Fibroblast of pulmonary artery (primary cell): ENCODE results near the gene CLDN5.

ENCODE experiments used
- DNase-seq: peaks from one replicate; pipeline ENCODE4 v3.0.0-alpha.2; 2010; ENCODE audit warnings: low read depth
- H3K4me3 ChIP-seq: replicated peaks from 2 replicates; pipeline ENCODE4 v1.5.1; 2011; ENCODE audit warnings: low read depth, mild to moderate bottlenecking, control low read depth, low read length, moderate library complexity
- TF ChIP-seq, protein P1 (sequence below): IDR thresholded peaks from 2 replicates; pipeline ENCODE4 v1.5.1; 2011; ENCODE audit warnings: mild to moderate bottlenecking, control low read depth, low read length, inconsistent platforms; ENCODE audit errors: missing control alignments

Gene CLDN5

DNA sequence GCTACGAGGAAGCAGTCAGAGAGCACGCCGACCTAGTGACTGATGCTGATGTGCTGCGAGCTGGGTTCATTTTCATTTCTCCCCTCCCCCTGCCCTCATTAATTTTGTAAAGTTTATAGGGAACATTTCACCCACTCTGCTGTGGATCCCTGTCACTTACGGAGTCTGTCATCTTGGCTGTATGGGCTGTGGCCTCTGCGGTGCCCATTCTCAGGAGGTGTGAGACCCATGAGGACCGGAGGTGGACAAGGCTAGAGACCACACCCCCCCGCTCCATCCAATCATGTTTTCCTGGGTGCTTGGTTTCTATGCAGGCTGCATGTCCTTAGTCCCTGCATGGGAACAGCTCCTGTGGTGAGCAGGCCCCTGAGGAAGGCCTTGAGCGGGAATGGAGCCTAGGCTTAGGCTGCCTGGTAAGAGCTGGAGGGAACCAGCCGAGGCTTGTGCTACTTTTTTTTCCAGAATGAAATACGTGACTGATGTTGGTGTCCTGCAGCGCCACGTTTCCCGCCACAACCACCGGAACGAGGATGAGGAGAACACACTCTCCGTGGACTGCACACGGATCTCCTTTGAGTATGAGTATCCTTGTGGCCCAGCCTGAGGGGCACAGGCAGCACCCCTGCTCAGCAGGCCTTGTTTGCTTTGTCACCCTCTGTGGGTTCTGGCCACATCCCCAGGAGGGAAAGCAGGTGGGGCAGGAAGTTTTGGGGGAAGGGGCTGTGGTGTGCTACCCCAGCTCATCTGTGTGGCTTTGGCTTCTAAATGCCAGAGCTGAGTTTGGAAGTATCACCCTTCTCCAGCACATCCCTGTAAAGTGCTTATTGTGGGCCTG lies 19.1 kb downstream of the CLDN5 start:
- TF ChIP-seq, protein P1, sequence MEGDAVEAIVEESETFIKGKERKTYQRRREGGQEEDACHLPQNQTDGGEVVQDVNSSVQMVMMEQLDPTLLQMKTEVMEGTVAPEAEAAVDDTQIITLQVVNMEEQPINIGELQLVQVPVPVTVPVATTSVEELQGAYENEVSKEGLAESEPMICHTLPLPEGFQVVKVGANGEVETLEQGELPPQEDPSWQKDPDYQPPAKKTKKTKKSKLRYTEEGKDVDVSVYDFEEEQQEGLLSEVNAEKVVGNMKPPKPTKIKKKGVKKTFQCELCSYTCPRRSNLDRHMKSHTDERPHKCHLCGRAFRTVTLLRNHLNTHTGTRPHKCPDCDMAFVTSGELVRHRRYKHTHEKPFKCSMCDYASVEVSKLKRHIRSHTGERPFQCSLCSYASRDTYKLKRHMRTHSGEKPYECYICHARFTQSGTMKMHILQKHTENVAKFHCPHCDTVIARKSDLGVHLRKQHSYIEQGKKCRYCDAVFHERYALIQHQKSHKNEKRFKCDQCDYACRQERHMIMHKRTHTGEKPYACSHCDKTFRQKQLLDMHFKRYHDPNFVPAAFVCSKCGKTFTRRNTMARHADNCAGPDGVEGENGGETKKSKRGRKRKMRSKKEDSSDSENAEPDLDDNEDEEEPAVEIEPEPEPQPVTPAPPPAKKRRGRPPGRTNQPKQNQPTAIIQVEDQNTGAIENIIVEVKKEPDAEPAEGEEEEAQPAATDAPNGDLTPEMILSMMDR = no peak
- DNase-seq = no peak
- H3K4me3 ChIP-seq = no peak overlapping the region

DNA sequence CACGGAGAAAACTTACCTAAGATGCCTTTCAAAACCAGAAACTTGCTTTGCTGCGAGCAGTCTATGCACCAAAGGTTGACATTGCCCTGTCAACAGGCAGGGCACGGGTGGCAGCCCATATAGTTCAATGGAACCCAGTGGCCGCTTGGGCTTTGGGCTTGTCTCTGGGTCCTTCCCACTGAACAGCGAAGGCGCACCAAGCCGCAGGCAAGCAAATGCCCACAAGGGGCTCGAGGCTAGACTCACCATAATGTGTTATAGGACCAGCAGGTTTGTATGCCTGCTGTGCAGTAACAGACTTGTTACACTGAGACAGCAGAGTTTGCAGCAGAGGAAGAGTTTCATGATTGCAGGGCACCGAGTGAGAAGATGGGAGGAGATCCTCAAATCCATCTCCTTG lies 20.3 kb downstream of the CLDN5 start:
- H3K4me3 ChIP-seq = no peak overlapping the region
- TF ChIP-seq, protein P1 = no peak
- no peak for DNase-seq

DNA sequence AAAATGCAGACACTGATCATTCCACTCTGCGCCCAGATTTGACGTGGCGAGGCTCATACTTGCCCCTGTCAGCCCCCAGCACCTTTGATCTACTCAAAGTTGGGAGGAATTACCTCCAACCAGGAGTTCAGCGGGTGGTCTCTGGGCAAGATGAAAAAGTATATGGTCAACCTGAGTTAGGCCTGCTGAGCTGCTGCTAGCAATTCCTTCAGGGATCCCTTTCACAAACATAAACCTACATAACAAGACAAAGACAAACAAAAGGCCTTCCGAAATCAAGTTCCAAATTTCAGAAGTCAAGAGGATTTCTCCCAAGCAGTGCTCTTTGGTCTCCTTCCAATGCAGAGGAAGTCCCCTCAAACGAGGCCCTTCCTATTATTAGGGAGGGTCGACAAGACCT lies 20.8 kb downstream of the CLDN5 start:
- TF ChIP-seq, protein P1 = no peak

DNA sequence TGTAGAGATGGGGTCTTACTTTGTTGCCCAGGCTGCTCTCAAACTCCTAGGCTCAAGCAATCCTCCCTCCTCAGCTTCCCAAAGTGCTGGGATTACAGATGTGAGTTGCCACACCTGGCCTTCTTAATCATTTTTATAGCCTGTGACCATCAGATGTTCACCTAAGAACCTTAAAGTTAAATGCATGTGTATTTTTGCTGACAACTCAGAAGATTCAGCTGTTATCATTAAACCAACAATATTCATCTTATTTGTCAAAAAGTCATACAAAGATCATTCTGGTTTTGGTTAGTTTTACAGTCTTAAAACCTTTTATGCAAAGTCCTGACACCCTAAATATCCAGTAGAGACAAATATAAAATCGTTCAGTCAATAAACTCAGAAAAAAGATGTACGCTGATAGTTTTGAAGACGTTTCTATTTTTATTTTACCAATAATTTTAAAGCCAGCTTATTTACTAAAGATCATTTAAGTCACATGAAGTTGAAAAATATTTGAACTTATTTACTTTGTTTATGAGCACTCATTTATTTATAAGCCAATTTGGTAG lies 22.2 kb downstream of the CLDN5 start:
- no peak for DNase-seq
- no peak overlapping the region for H3K4me3 ChIP-seq
- TF ChIP-seq, protein P1 = no peak

More for the DNA sequence above, 20.8 kb downstream of the CLDN5 start:
- H3K4me3 ChIP-seq = no peak overlapping the region
- DNase-seq = no peak

DNA sequence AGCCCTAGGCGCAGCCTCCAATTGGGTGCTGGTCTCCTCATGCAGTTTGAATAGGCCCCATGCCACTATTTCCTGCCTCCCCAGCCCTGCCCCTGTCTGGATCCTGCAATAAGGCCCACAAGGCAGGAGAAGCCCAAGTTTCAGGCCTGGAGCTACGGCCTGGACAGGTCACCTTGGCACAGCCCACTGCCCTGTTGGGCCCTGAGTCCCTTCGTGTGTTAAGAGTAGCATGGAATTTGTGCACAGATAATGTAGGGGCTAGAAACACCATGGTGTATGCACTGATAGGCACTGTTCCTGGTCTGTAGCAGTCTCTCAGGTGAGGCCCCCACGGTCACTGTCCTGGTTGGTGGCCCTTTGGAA lies 24.3 kb downstream of the CLDN5 start:
- H3K4me3 ChIP-seq = no peak overlapping the region
- no peak for DNase-seq
- TF ChIP-seq, protein P1 = no peak

DNA sequence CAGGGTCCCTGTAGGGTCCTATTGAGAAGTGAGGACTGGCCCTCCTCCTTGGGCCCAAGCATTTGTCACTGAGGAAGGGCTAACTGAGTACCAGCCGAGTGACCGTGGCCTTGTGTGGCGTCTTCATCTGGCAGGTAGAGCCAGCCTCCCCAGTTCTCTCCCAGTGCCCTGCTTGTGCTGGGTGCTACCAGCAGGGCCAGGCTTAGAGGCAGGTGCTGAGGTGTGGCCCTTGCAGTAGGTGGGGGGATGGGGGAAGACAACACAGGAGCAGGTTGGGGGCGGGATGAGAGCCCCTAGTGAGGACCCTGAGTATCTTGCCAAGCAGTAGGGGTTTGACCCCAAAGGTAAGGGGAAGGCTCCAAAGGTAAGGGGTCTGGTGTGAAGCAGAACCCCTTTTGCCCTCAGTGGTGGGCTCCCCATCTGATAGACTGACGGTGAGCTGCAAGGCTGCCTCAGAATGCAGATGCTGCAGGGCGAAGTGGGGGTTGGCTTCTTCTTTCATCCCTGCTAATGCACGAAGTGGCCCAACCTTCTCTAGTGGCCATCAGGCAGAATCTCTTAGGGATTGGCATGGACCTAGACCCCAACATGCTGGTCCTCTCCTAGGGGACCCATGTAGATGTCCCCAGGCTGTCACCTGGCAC lies 24.9 kb downstream of the CLDN5 start:
- no peak for DNase-seq
- TF ChIP-seq, protein P1 = no peak
- no peak overlapping the region for H3K4me3 ChIP-seq
